ENCODE data around the gene SHMT2.

DNA sequence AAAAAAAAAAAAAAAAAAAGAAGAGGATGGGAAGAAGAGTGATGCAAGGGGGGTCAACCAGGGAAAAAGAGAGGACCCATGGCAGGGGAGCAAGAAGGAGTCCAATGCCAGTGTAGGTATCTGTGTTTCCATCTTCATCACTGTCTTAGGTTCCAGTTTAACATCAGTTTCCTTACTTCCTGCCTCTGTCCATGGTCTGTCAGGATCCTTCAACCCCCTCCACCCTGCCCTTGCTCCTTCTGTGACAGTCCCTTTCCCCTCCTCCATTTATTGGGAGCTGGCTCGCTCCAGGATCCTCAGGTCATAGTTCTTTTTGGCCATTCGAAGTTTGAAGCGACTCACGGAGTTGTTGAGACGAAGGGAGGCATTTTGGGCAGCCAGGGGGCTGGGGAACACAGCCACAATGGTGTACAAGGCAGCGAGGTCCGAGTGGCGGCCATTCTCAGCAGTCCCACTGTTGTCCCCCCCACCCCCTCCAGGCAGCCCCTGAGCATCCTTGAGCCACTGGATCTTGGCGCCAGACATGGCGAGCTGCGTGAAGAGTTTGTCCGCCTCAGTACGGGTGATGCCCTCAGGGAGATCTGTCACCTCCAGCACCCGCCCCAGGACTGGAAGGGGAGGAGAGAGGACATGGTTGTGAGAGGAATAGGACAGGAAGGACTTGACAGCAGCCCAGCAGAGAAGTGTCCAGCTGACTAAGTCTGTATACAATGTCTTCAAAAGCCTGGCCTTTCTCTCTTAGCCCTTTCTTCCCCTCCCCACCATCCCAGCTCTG lies 25.2 kb downstream of the SHMT2 start:
- TF ChIP-seq, protein P1, sequence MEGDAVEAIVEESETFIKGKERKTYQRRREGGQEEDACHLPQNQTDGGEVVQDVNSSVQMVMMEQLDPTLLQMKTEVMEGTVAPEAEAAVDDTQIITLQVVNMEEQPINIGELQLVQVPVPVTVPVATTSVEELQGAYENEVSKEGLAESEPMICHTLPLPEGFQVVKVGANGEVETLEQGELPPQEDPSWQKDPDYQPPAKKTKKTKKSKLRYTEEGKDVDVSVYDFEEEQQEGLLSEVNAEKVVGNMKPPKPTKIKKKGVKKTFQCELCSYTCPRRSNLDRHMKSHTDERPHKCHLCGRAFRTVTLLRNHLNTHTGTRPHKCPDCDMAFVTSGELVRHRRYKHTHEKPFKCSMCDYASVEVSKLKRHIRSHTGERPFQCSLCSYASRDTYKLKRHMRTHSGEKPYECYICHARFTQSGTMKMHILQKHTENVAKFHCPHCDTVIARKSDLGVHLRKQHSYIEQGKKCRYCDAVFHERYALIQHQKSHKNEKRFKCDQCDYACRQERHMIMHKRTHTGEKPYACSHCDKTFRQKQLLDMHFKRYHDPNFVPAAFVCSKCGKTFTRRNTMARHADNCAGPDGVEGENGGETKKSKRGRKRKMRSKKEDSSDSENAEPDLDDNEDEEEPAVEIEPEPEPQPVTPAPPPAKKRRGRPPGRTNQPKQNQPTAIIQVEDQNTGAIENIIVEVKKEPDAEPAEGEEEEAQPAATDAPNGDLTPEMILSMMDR (conservative IDR thresholded peaks at IDR 0.05) = no peak
- no peak for TF ChIP-seq EZH2 (IDR thresholded peaks at IDR 0.05; ENCODE audit: low read depth)

Measured in PC-9 (cell line).